22Rv1 (cell line): ENCODE results near the gene MIPEP.

Source experiments
- CTCF ChIP-seq: fragments of 450-650 bp; IDR thresholded peaks from 2 replicates; pipeline ENCODE4 v1.5.1; 2017; ENCODE audit warnings: mild to moderate bottlenecking
- ZFX ChIP-seq: fragments of 450-650 bp; IDR thresholded peaks from 2 replicates; pipeline ENCODE4 v1.6.1; 2017; ENCODE audit warnings: antibody characterized with exemption, borderline replicate concordance

GRCh38 chr13:23724196-23724970 is 164.8 kb downstream of the MIPEP start:
- TF ChIP-seq CTCF (no peak), ZFX (no peak)
